HG02840 (cell line): ENCODE results near the gene TEX44.
"Not testable (repeated sequence)": the region's sequence is repeated elsewhere in the genome, so short reads cannot be mapped to it uniquely, and the experiment has no call there.

Source experiments
- ATAC-seq: cut with Tn5 transposase; IDR thresholded peaks from one replicate; pipeline ENCODE4 v1.9.1; 2021; ENCODE audit warnings: mild to moderate bottlenecking, moderate library complexity, moderate number of reproducible peaks; ENCODE audit not compliant: unreplicated experiment, low FRiP score

Gene TEX44

GRCh38 chr2:231570915-231571314, 21.7 kb upstream of the TEX44 start:
- ATAC-seq = not testable (repeated sequence)

GRCh38 chr2:231571661-231572191, 20.9 kb upstream of the TEX44 start:
- ATAC-seq = no peak

- no peak for ATAC-seq
Measured at GRCh38 chr2:231573096-231573495, 19.6 kb upstream of the TEX44 start.

GRCh38 chr2:231573698-231574421, 18.8 kb upstream of the TEX44 start:
- ATAC-seq = no peak

- ATAC-seq = no peak
Measured at GRCh38 chr2:231575612-231576256, 16.9 kb upstream of the TEX44 start.

- ATAC-seq = no peak
Measured at GRCh38 chr2:231576465-231576864, 16.2 kb upstream of the TEX44 start.

- not testable (repeated sequence) for ATAC-seq
Measured at GRCh38 chr2:231578655-231579054, 14.0 kb upstream of the TEX44 start.

GRCh38 chr2:231579560-231579959, 13.1 kb upstream of the TEX44 start:
- no peak for ATAC-seq

GRCh38 chr2:231581328-231581727, 11.3 kb upstream of the TEX44 start:
- ATAC-seq = no peak

- no peak for ATAC-seq
Measured at GRCh38 chr2:231583982-231584381, 8.7 kb upstream of the TEX44 start.

GRCh38 chr2:231587744-231588143, 4.9 kb upstream of the TEX44 start:
- not testable (repeated sequence) for ATAC-seq

- ATAC-seq = no peak
Measured at GRCh38 chr2:231589656-231590055, 3.0 kb upstream of the TEX44 start.

- no peak for ATAC-seq
Measured at GRCh38 chr2:231590614-231591013, 2.0 kb upstream of the TEX44 start.

- no peak for ATAC-seq
Measured at GRCh38 chr2:231593666-231594065, 1.0 kb downstream of the TEX44 start.

- ATAC-seq = no peak
Measured at GRCh38 chr2:231597014-231597611, 4.4 kb downstream of the TEX44 start.

GRCh38 chr2:231597627-231598026, 5.0 kb downstream of the TEX44 start:
- ATAC-seq = no peak

GRCh38 chr2:231600619-231601355, 8.1 kb downstream of the TEX44 start:
- no peak for ATAC-seq

- ATAC-seq = no peak
Measured at GRCh38 chr2:231601356-231602229, 8.9 kb downstream of the TEX44 start.

GRCh38 chr2:231602859-231603467, 10.3 kb downstream of the TEX44 start:
- no peak for ATAC-seq
